ENCODE data around the gene FAM120A. TPM values are rescaled to one million over a fixed set of nuclear protein-coding genes. Genes with fewer than 3 reads are reported as not detected.

Gene FAM120A
- total and polyA plus RNA-seq, 2 of the 13 experiments (the other 11 are each of a cell fraction or from before 2014, with no cell fraction given), result 41.3 to 44.4 TPM

GRCh38 chr9:93589688-93590087 is 138.2 kb downstream of the FAM120A start (continued):
- TF ChIP-seq ZNF382 (CRISPR knock-in tag; IDR thresholded peaks at IDR 0.05; ENCODE audit: borderline replicate concordance) (no peak), ZNF205 (CRISPR knock-in tag; IDR thresholded peaks at IDR 0.05) (peak; percentile 56; the same call in 1 of the 2 replicates), KLF12 (CRISPR knock-in tag; IDR thresholded peaks at IDR 0.05; ENCODE audit: borderline replicate concordance) (no peak), BORCS8-MEF2B (CRISPR knock-in tag; IDR thresholded peaks at IDR 0.05) (no peak), BCL6 (CRISPR knock-in tag; IDR thresholded peaks at IDR 0.05) (peak; percentile 23; the same call in 1 of the 2 replicates), ZNF569 (CRISPR knock-in tag; IDR thresholded peaks at IDR 0.05; ENCODE audit: borderline replicate concordance) (no peak), SMAD9 (CRISPR knock-in tag; IDR thresholded peaks at IDR 0.05) (no peak), ZNF12 (CRISPR knock-in tag; IDR thresholded peaks at IDR 0.05) (no peak), ZNF672 (CRISPR knock-in tag; IDR thresholded peaks at IDR 0.05) (no peak), ATF3 (CRISPR knock-in tag; IDR thresholded peaks at IDR 0.05) (no peak), ZKSCAN8 (CRISPR knock-in tag; IDR thresholded peaks at IDR 0.05; ENCODE audit: borderline replicate concordance) (no peak), JARID2 (CRISPR knock-in tag; IDR thresholded peaks at IDR 0.05; ENCODE audit: insufficient replicate concordance) (no peak), ZNF34 (CRISPR knock-in tag; IDR thresholded peaks at IDR 0.05; ENCODE audit: borderline replicate concordance) (no peak), ZBTB3 (CRISPR knock-in tag; IDR thresholded peaks at IDR 0.05; ENCODE audit: borderline replicate concordance, low read depth) (no peak; the same call in 1 of the 2 replicates), MED13 (CRISPR knock-in tag; IDR thresholded peaks at IDR 0.05) (no peak), SP5 (CRISPR knock-in tag; IDR thresholded peaks at IDR 0.05; ENCODE audit: borderline replicate concordance, low read depth) (0 out of 2 replicates have a peak, but pooled peaks have one; percentile 35), RBFOX2 (IDR thresholded peaks at IDR 0.05; ENCODE audit: low read depth, low read length) (no peak), BRD4 (CRISPR knock-in tag; IDR thresholded peaks at IDR 0.05) (no peak), ATF6 (CRISPR knock-in tag; conservative IDR thresholded peaks at IDR 0.05) (no peak), RARA (CRISPR knock-in tag; IDR thresholded peaks at IDR 0.05) (peak; percentile 73), ZNF615 (CRISPR knock-in tag; IDR thresholded peaks at IDR 0.05; ENCODE audit: borderline replicate concordance) (no peak)
- TF ChIP-seq, protein P1, sequence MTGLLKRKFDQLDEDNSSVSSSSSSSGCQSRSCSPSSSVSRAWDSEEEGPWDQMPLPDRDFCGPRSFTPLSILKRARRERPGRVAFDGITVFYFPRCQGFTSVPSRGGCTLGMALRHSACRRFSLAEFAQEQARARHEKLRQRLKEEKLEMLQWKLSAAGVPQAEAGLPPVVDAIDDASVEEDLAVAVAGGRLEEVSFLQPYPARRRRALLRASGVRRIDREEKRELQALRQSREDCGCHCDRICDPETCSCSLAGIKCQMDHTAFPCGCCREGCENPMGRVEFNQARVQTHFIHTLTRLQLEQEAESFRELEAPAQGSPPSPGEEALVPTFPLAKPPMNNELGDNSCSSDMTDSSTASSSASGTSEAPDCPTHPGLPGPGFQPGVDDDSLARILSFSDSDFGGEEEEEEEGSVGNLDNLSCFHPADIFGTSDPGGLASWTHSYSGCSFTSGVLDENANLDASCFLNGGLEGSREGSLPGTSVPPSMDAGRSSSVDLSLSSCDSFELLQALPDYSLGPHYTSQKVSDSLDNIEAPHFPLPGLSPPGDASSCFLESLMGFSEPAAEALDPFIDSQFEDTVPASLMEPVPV (CRISPR knock-in tag; IDR thresholded peaks at IDR 0.05), result no peak
- TF ChIP-seq, protein P2, sequence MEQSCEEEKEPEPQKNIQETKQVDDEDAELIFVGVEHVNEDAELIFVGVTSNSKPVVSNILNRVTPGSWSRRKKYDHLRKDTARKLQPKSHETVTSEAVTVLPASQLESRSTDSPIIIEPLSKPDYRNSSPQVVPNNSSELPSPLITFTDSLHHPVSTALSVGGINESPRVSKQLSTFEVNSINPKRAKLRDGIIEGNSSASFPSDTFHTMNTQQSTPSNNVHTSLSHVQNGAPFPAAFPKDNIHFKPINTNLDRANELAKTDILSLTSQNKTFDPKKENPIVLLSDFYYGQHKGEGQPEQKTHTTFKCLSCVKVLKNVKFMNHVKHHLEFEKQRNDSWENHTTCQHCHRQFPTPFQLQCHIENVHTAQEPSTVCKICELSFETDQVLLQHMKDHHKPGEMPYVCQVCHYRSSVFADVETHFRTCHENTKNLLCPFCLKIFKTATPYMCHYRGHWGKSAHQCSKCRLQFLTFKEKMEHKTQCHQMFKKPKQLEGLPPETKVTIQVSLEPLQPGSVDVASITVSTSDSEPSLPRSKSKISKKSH (CRISPR knock-in tag; IDR thresholded peaks at IDR 0.05; ENCODE audit: borderline replicate concordance), result no peak
- TF ChIP-seq, protein P3, sequence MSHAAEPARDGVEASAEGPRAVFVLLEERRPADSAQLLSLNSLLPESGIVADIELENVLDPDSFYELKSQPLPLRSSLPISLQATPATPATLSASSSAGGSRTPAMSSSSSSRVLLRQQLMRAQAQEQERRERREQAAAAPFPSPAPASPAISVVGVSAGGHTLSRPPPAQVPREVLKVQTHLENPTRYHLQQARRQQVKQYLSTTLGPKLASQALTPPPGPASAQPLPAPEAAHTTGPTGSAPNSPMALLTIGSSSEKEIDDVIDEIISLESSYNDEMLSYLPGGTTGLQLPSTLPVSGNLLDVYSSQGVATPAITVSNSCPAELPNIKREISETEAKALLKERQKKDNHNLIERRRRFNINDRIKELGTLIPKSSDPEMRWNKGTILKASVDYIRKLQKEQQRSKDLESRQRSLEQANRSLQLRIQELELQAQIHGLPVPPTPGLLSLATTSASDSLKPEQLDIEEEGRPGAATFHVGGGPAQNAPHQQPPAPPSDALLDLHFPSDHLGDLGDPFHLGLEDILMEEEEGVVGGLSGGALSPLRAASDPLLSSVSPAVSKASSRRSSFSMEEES (CRISPR knock-in tag; IDR thresholded peaks at IDR 0.05), result no peak

All from HepG2 (cell line).